Omental fat pad (tissue), 4 donors: Measurements from ENCODE around the gene ERMP1. TPM values are rescaled to one million over a fixed set of nuclear protein-coding genes. Genes with fewer than 3 reads are reported as not detected.

ENCODE experiments used
- ATAC-seq: fragments of 150-250 bp; one replicate; pipeline ENCODE4 v1.9.1; 2016; ENCODE audit warnings: mild to moderate bottlenecking, moderate library complexity; ENCODE audit not compliant: low FRiP score
- DNase-seq: peaks from one replicate; pipeline ENCODE4 v3.0.0-alpha.2; 2019; ENCODE audit warnings: low spot score
- CTCF ChIP-seq, 3 donors: fragments of 450-650 bp; IDR thresholded peaks; one replicate each; pipeline ENCODE4 v1.5.1; 2016 to 2017; ENCODE audit warnings: antibody characterized with exemption in 3 of 3, mild to moderate bottlenecking in 3 of 3, moderate library complexity in 2 of 3
- total RNA-seq, 4 donors: library from RNA; depleted of rRNA; stranded (reverse); fragments of >200 nt; gene quantifications; one replicate each; pipeline ENCODE4 v1.1.0, GENCODE V29; 2016

The ERMP1 gene
- total RNA-seq, 4 donors from 2014 or later: 10.7 to 18.9 (median 15.0) TPM

DNA sequence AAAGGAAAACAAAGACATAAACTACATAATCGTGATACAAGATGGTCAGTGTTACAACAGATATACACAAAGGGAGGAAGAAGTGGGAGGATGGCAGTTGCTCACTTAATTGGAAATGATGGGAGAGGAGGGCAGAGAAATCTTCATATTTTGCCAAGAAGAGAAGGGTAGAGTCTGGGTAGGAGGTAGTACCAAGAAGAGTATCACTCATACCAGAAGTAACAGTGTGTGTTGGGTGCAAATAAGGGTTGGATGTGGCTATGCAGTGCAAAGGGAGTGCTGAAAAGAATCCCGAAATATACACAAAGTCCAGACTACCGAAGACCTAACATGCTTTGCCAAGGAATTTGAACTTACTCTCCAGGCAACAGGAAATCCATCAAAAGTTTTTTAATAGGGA, 41.0 kb downstream of the ERMP1 start:
- no peak for DNase-seq
- no peak for TF ChIP-seq CTCF (IDR thresholded peaks at IDR 0.05)
- ATAC-seq: no peak

DNA sequence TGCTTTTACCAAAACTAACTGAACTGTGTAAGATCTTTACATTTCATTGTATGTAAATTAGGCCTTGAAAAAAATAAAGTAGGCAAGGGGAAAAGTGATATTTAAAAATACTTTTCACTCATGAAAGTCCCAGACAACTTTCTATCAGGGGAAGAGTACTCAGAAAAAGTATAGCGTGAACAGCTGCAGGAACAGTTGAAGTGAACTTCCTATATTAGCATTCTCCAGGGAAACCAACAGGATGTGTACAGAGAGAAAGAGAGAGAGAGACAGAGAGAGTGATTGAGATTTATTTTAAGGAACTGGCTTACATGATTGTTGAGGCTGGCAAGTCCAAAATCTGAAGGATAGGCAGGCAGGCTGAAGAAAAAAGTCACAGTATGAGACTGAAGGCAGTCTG, 42.0 kb downstream of the ERMP1 start:
- ATAC-seq: no peak
- no peak for DNase-seq
- no peak for TF ChIP-seq CTCF (IDR thresholded peaks at IDR 0.05)

GRCh38 chr9:5789489-5789888, 43.4 kb downstream of the ERMP1 start:
- no peak for TF ChIP-seq CTCF (IDR thresholded peaks at IDR 0.05)
- ATAC-seq (no peak), DNase-seq (no peak)

DNA sequence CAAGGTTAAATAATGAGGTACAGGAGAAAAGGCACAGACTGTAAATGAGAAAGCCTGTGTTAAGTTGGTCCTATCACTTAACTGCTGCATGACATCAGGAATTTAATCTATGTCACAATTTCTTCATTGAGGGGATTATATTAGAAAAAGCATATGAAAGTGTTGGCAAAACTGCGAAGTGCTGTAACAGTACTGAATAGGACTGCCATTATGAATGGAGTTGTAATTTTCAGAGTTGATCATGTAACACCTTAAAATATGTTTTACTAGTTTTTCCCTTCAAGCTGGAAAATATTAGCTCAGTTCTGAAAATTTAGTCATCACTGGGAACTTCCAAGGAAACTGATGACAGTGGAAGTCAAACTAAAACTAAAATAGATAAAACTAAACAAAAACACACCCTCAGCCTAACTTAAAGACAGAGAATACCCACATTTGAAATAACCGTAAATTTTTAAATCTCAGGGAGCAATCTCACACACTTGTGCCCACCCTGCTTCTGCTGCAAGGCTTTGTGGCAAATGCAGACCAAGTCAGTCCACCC, 45.1 kb downstream of the ERMP1 start:
- no peak for TF ChIP-seq CTCF (IDR thresholded peaks at IDR 0.05)
- no peak for DNase-seq
- ATAC-seq: no peak

DNA sequence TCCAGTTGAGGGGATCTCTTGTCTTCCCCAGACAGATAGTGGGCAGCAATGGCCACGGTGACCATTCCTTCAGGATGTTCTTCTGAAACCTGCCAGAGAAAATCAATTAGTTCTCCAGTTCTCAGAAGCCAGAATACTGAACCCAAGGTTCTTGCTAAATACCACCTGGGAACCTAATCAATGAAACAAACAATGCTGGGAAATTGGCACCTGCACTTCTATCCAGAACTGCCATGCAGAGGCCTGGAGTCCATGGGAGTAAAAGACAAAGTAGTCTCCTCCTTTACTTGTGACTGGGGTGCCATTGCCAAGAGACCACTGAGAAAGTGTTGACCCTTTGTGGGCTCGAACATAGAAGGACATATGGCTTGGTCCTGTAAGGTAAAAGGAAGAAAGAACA, 45.7 kb downstream of the ERMP1 start:
- ATAC-seq (no peak), DNase-seq (no peak)
- no peak for TF ChIP-seq CTCF (IDR thresholded peaks at IDR 0.05)

GRCh38 chr9:5786370-5787127, 46.4 kb downstream of the ERMP1 start:
- no peak for TF ChIP-seq CTCF (IDR thresholded peaks at IDR 0.05)
- no peak for DNase-seq
- ATAC-seq: no peak
